HepG2 (cell line): Measurements from ENCODE around the gene SEBOX. TPM values are rescaled to one million over a fixed set of nuclear protein-coding genes. Genes with fewer than 3 reads are reported as not detected.

Source experiments
- BCLAF1 ChIP-seq: fragments of 450-650 bp; IDR thresholded peaks from 2 replicates; pipeline ENCODE4 v1.6.1; 2017; ENCODE audit warnings: mild to moderate bottlenecking
- CEBPB ChIP-seq: IDR thresholded peaks from 2 replicates; pipeline ENCODE4 v1.6.1; 2011; ENCODE audit warnings: low read depth, low read length, improper control_type of control experiment, borderline replicate concordance
- CENPX ChIP-seq: sonication (generic); formaldehyde crosslinking; IDR thresholded peaks from 2 replicates; pipeline ENCODE4 v1.9.0; 2021; ENCODE audit warnings: mild to moderate bottlenecking, missing genetic modification reagents, moderate library complexity
- DDIT3 ChIP-seq: sonication (generic); formaldehyde crosslinking; IDR thresholded peaks from 2 replicates; pipeline ENCODE4 v1.4.0; 2020; ENCODE audit warnings: mild to moderate bottlenecking, missing genetic modification reagents
- FOXA3 ChIP-seq: IDR thresholded peaks from 2 replicates; pipeline ENCODE4 v1.6.1; 2016; ENCODE audit warnings: missing genetic modification reagents, missing compliant biosample characterization
- ISX ChIP-seq: sonication (generic); formaldehyde crosslinking; conservative IDR thresholded peaks from 2 replicates; pipeline ENCODE4 v1.5.0; 2020; ENCODE audit warnings: missing genetic modification reagents
- KMT2B ChIP-seq: IDR thresholded peaks from 2 replicates; pipeline ENCODE4 v1.6.1; 2016; ENCODE audit warnings: missing genetic modification reagents, missing compliant biosample characterization
- MYNN ChIP-seq: sonication (generic); formaldehyde crosslinking; IDR thresholded peaks from 2 replicates; pipeline ENCODE4 v1.4.0; 2020; ENCODE audit warnings: mild to moderate bottlenecking, low read depth, missing genetic modification reagents
- NCOR1 ChIP-seq: fragments of 200-600 bp; sonication (generic); IDR thresholded peaks from 2 replicates; pipeline ENCODE4 v1.7.0; 2017; ENCODE audit warnings: antibody characterized with exemption, low read length, borderline replicate concordance
- RBAK ChIP-seq: sonication (generic); formaldehyde crosslinking; IDR thresholded peaks from 2 replicates; pipeline ENCODE4 v1.5.1; 2020; ENCODE audit warnings: mild to moderate bottlenecking, missing genetic modification reagents
- REL ChIP-seq: sonication (generic); formaldehyde crosslinking; conservative IDR thresholded peaks from 2 replicates; pipeline ENCODE4 v1.8.0; 2022; ENCODE audit warnings: mild to moderate bottlenecking, missing genetic modification reagents, moderate library complexity
- SMAD1 ChIP-seq: sonication (generic); formaldehyde crosslinking; IDR thresholded peaks from 2 replicates; pipeline ENCODE4 v1.4.0; 2020; ENCODE audit warnings: missing genetic modification reagents, low read depth, mild to moderate bottlenecking, borderline replicate concordance
- SNAI1 ChIP-seq: sonication (generic); formaldehyde crosslinking; IDR thresholded peaks from 2 replicates; pipeline ENCODE4 v1.5.0; 2020; ENCODE audit warnings: mild to moderate bottlenecking, missing genetic modification reagents, borderline replicate concordance
- SP2 ChIP-seq: sonication (generic); formaldehyde crosslinking; IDR thresholded peaks from 2 replicates; pipeline ENCODE4 v1.5.1; 2020; ENCODE audit warnings: mild to moderate bottlenecking, missing genetic modification reagents
- TRAFD1 ChIP-seq: sonication (generic); formaldehyde crosslinking; IDR thresholded peaks from 2 replicates; pipeline ENCODE4 v1.5.1; 2020; ENCODE audit warnings: missing genetic modification reagents, mild to moderate bottlenecking, borderline replicate concordance
- ZC3H4 ChIP-seq: sonication (generic); formaldehyde crosslinking; IDR thresholded peaks from 2 replicates; pipeline ENCODE4 v1.4.0; 2020; ENCODE audit warnings: missing genetic modification reagents, borderline replicate concordance
- ZNF224 ChIP-seq: sonication (generic); formaldehyde crosslinking; IDR thresholded peaks from 2 replicates; pipeline ENCODE4 v1.5.0; 2020; ENCODE audit warnings: mild to moderate bottlenecking, missing genetic modification reagents
- ZNF256 ChIP-seq: sonication (generic); formaldehyde crosslinking; conservative IDR thresholded peaks from 2 replicates; pipeline ENCODE4 v1.4.0; 2020; ENCODE audit warnings: missing genetic modification reagents
- ZNF543 ChIP-seq: sonication (generic); formaldehyde crosslinking; IDR thresholded peaks from 2 replicates; pipeline ENCODE4 v1.4.0; 2020; ENCODE audit warnings: mild to moderate bottlenecking, missing genetic modification reagents
- ZNF660 ChIP-seq: sonication (generic); formaldehyde crosslinking; IDR thresholded peaks from 2 replicates; pipeline ENCODE4 v1.5.1; 2020; ENCODE audit warnings: mild to moderate bottlenecking, low read depth, missing genetic modification reagents, borderline replicate concordance
- ZNF672 ChIP-seq: sonication (generic); formaldehyde crosslinking; IDR thresholded peaks from 2 replicates; pipeline ENCODE4 v1.8.1; 2022; ENCODE audit warnings: missing genetic modification reagents
- ZNF788 ChIP-seq: sonication (generic); formaldehyde crosslinking; IDR thresholded peaks from 2 replicates; pipeline ENCODE4 v1.5.0; 2020; ENCODE audit warnings: mild to moderate bottlenecking, missing genetic modification reagents, borderline replicate concordance
- polyA plus RNA-seq, 8 experiments: library from polyadenylated mRNA; depleted of rRNA in 3 of 8; stranded (reverse) in 7 of 8; unstranded in 1 of 8; fragments of >200 nt; fragmentation: Illumina TruSeq in 4 of 8; extraction: Trizol in 4 of 8; gene quantifications; 2 replicates each; pipeline versions ENCODE4 v1.2.1 to v1.2.3, GENCODE V29; 2011 to 2016; ENCODE audit warnings: low read depth in 4 of 8, missing spikeins in 1 of 8, mixed read lengths in 1 of 8; ENCODE audit not compliant: insufficient read depth in 1 of 8
- total RNA-seq, 5 experiments: library from RNA; depleted of rRNA; stranded (reverse); fragments of >200 nt; fragmentation: Illumina TruSeq; extraction: Trizol; gene quantifications; 2 replicates each; pipeline ENCODE4 v1.2.3, GENCODE V29; 2016; ENCODE audit warnings: low read depth in 1 of 5

Gene SEBOX
- total and polyA plus RNA-seq, 2 of the 13 experiments (the other 11 are each of a cell fraction or from before 2014, with no cell fraction given): not detected

GRCh38 chr17:28404812-28405570, 40.0 kb upstream of the SEBOX start (continued):
- TF ChIP-seq TRAFD1 (CRISPR knock-in tag) (no peak), BCLAF1 (no peak), ZNF788 (CRISPR knock-in tag) (peak; percentile 19; the same call in 1 of the 2 replicates), NCOR1 (peak; percentile 76; the same call in 1 of the 2 replicates), SMAD1 (CRISPR knock-in tag) (no peak), SNAI1 (CRISPR knock-in tag) (no peak), ISX (CRISPR knock-in tag) (no peak), ZNF256 (CRISPR knock-in tag) (no peak), RBAK (no peak), ZNF224 (CRISPR knock-in tag) (no peak), REL (CRISPR knock-in tag) (no peak), CENPX (no peak), KMT2B (CRISPR knock-in tag) (no peak), MYNN (no peak), ZC3H4 (CRISPR knock-in tag) (no peak), CEBPB (no peak), FOXA3 (CRISPR knock-in tag) (no peak; the same call in 1 of the 2 replicates), DDIT3 (no peak), SP2 (CRISPR knock-in tag) (no peak), ZNF543 (CRISPR knock-in tag) (no peak), ZNF660 (CRISPR knock-in tag) (no peak), ZNF672 (CRISPR knock-in tag) (no peak)
